Right ventricle myocardium inferior (tissue), 1 donor: ENCODE data around the gene RHOU. TPM values are rescaled to one million over a fixed set of nuclear protein-coding genes. Genes with fewer than 3 reads are reported as not detected.
"Not testable (repeated sequence)": the region's sequence is repeated elsewhere in the genome, so short reads cannot be mapped to it uniquely, and the experiment has no call there.

Experiments used
- ATAC-seq: fragments of 200-7000 bp; cut with Tn5 transposase; one replicate; pipeline ENCODE4 v1.9.1; 2020; ENCODE audit warnings: mild to moderate bottlenecking, moderate library complexity
- DNase-seq: peaks from one replicate; pipeline ENCODE4 v3.0.0; 2021; ENCODE audit errors: missing footprints
- intact Hi-C: fragments of 100-400 bp; cut with DNase I; formaldehyde crosslinking; loops from one replicate; pipeline ENCODE4 v1.11.0; 2022
- long read RNA-seq: library from polyadenylated mRNA; unstranded; transcript quantifications from one replicate; pipeline ENCODE4 v2.0.0, GENCODE V29; 2021
- total RNA-seq: library from RNA; stranded (reverse); fragmentation: NEBNext Ultra II Directional; extraction: Animal tissue kit (Norgen Biotek cat#: 25700); gene quantifications from one replicate; pipeline ENCODE4 v1.2.1, GENCODE V29; 2021
- donor health status: DM: no; HTN: yes; CAD: no; lungs with severe emphysema.

RHOU gene
- 5.4 TPM for total RNA-seq
- long read RNA-seq, full-length matches to known transcripts, result 11 of 12 reads
- long read RNA-seq, partial matches to known transcripts, result 0 of 12 reads
- long read RNA-seq, other reads (novel, unspliced or antisense), result 1 of 12 reads

DNA sequence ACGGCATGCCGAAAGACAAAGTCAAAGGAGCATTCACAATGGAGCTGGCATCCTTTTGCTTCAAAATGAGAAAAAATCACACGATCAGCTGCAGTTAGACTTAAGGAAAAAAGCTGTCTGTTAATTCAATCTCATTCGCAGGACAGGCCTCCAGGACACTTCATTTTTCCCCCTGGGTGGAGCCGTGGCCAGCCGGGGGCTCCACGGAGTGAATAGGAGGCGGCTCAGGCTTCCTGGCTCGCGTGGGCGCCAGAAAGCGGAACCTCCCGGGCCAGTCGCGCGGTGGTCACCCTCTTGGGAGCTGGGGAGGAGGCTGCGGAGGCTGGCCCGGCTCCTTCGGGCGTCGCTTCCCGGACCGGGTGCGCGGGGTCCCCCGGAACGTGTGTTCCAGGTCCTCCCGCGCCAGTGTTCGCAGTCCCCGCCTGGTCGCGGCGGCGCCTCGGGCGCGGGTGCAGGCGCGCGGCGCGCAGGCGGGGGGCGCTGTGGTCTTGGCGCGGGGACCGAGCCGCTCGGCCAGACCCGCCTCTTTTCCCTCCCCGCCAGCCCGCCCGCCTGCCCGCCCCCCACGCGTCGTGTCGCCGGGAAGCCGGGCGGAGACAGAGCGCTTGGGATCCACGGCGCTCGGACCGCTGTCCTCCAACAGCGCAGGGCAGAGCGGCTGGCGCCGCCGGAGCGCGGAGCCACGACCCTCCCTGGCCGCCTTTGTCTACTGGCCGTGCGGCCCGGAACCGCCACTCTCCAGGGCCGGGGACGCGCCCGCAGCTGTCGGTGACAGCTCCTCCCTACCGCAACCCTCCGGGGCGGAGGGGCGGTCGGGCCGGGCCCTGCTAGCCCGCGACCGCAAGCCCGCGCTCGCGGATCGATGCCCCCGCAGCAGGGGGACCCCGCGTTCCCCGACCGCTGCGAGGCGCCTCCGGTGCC is at the start of gene RHOU:
RHOU (plus strand) TSS at position 599 of the 921 bp plus-strand sequence; CDS start at position 863, 264 bp downstream.
- DNase-seq (peak; percentile 92), ATAC-seq (peak; percentile 95)
- intact Hi-C loops, result loop anchor here (1.0 to 5.0 kb wide), 5 partner anchors 47 to 492 kb away; no protein-coding TSS in a partner anchor

DNA sequence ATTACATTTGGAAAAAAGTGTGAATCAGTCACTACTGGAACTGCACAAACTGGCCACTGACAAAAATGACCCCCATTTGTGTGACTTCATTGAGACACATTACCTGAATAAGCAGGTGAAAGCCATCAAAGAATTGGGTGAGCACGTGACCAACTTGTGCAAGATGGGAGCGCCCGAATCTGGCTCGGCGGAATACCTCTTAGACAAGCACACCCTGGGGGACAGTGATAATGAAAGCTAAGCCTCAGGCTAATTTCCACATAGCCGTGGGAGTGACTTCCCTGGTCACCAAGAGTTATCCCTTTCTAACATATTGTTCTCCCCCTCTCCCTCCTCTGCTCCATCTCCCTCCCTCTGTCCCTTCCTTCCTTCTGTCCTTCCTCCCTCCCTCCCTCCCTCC is 47.7 kb upstream of the RHOU start:
- ATAC-seq (no peak), DNase-seq (no peak)
- intact Hi-C loops, result no loop called here

DNA sequence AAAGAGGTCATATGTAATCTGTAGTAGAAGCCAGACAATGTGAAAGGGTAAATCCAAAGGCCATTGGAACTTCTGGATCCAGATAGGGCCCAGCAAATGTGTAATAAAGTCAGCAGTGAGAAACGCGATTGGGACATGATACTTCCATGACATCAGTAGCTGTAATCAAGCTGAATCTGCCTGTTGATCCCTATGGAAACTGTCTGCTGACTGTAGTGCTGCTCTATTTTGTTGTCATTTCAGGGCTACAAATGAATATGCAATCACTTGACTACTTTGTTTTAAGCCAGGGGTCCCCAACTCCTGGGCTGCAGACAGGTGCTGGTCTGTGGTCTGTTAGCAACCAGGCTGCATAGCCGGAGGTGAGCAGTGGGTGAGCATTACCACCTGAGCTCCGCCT is 46.0 kb upstream of the RHOU start:
- ATAC-seq (no peak), DNase-seq (no peak)
- intact Hi-C loops, result no loop called here

DNA sequence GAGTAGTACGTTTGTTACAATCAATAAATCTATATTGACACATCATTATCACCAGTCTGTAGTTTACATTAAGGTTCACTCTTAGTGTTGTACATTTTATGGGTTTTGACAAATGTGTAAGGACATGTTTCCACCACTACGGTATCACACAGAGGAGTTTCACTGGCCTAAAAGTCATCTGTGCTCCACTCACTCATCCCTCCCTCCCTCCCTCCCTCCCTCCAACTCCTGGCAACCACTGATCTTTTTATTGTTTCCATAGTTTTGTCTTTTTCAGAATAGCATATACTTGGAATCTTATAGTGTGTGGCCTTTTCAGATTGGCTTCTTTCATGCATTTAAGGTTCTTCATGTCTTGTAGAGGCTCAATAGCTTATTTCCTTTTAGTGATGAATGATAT is 44.1 kb upstream of the RHOU start:
- intact Hi-C loops, result loop anchor here (10.0 kb wide), 1 partner anchor 564 kb away; no protein-coding TSS in a partner anchor
- no peak for DNase-seq
- ATAC-seq, result no peak

DNA sequence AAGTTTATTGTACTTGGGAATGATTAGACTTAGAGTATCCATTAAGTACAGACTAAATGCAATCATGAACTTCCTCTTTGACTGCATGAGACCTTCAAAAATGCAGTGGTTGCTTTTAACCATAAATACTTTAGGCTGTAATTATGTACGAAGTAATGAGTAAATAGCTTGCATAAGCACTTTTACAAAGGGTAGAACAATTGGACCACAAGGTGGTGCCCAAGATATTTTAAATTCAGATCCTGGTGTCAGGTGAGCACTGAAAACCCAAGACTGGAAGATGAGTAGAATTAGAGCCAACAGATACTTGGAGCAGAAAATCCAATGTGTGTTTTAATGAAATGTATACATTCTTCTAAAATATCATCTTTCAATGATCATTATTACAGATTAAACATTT is 43.4 kb upstream of the RHOU start:
- DNase-seq (no peak), ATAC-seq (no peak)
- intact Hi-C loops, result loop anchor here (2.0 to 10.0 kb wide), 2 partner anchors 535 to 563 kb away; no protein-coding TSS in a partner anchor

DNA sequence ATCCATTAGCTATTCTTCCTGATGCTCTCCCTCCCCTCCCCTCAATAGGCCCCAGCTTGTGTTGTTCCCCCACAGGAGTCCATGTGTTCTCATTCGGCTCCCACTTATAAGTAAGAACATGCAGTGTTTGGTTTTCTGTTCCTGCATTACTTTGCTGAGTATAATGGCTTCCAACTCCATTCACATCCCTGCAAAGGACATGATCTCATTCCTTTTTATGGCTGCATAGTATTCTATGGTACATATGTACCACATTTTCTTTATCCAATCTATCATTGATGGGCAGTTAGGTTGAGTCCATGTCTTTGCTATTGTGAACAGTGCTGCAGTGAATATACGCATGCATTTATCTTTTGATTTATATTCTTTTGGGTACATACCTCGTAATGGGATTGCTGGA is 40.8 kb upstream of the RHOU start:
- intact Hi-C loops, result loop anchor here (10.0 kb wide), 1 partner anchor 560 kb away; no protein-coding TSS in a partner anchor
- not testable (repeated sequence) for DNase-seq, ATAC-seq

DNA sequence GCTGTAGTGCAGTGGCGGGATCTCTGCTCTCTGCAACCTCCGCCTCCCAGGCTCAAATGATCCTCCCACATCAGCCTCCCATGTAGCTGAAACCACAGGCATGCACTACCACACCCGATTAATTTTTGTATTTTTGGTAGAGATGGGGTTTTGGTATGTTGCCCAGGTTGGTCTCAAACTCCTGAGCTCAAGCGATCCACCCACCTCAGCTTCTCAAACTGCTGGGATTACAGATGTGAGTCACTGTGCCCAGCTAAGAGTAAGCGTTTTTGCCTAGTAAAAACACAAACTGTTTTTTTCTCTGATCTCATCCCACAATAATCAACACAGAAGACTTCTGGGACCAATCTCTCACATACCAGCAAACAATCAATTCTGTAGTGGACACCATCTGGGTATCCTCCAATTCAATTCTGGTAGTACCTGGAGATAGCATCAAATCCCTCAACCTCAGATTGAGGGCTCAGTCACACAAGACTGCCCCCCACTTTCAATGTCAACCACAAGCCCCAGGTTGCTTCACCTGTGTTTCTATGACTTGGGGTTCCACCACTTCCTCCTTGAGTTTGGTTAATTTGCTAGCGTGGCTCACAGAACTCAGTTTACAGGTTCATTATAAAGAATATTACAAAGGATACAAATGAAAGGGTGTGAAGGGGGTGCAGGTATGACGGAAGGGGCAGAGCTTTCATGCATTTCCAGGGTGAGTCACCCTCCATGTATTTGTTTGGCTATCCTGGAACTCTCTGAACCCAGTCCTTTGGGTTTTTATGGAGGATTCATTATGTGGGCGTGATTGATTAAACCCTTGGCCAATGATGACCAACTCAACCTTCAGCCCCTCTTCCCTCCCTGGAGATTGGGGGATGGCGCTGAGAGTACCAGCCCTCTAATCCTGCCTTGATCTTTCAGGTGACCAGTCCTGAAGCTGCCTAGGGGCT is 40.0 kb upstream of the RHOU start:
- no peak for DNase-seq

DNA sequence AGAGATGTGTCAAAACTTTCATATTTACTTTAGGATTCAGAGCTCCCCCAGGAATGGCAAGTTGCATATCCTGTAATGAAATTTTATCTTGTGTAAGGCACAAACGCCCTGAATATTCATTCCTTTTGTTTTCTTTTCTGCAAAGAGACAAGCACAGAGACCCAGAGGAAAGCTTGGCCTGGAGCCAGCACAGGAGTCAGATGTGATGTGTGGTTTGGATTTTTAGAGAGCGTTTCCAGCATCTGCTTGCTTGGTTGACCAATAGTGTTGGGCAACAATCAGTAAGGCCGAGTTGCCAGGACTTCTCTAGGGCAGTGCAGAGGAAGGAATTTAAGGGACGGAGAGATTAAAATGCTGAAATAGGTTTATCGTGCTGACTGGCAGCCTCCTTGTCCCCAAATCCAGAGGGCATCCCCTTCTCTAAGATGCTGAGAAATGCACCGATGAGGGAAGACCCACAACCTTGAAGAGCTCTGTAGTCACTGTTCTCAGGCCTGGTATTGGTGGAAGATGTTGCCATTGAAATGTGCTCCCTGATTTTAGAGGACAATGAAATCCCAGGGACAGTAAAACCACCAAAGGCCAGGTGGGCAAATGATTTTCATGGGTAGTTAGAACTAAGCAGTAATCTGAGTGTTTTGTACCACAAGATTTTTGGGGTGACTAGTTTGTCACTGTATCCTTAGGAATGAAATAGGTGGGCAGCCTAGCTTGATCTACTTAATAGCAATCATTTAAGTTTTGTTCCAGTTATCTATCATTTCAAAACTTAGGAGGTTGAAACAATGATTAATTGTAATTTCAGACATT is 37.9 kb upstream of the RHOU start:
- ATAC-seq (peak; percentile 56), DNase-seq (no peak)
- intact Hi-C loops, result loop anchor here (10.0 kb wide), 1 partner anchor 557 kb away; no protein-coding TSS in a partner anchor

More for the DNA sequence above, 40.0 kb upstream of the RHOU start:
- intact Hi-C loops, result loop anchor here (10.0 kb wide), 1 partner anchor 560 kb away; no protein-coding TSS in a partner anchor
- no peak for ATAC-seq

DNA sequence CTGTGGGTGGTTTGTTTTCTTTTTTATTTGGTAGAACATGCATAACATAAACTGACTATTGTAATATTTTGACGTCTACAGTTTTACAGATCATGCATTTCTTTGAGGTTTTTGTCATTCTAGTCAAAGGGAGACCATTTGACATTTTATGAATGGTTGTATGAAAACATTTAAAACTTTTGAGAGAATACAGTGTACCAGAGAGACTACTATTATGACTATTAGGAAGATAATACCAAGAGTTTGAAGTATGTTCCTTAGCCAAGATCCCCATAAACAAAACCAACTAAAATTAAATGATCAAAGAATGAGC is 37.3 kb upstream of the RHOU start:
- DNase-seq, result no peak
- intact Hi-C loops, result loop anchor here (10.0 kb wide), 1 partner anchor 557 kb away; no protein-coding TSS in a partner anchor
- ATAC-seq, result no peak

DNA sequence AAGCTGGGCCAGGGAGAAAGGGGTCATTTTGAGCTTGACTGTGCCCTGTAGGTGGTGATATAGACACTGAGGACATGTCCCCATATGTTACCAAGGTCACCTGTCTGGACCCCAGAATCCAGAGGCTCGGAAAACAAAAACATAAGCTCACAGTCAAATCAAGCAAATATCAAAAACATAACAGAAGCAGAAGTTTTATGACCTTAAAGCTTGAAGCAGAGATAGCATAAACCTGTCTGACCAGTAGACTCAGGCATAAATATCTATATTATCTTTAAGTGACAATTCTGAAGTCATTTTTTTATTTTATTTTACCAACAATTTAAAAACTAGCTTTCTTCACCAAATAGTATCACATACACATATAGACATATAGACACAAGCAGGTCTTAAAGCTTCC is 32.8 kb upstream of the RHOU start:
- no peak for DNase-seq
- intact Hi-C loops, result no loop called here
- no peak for ATAC-seq

DNA sequence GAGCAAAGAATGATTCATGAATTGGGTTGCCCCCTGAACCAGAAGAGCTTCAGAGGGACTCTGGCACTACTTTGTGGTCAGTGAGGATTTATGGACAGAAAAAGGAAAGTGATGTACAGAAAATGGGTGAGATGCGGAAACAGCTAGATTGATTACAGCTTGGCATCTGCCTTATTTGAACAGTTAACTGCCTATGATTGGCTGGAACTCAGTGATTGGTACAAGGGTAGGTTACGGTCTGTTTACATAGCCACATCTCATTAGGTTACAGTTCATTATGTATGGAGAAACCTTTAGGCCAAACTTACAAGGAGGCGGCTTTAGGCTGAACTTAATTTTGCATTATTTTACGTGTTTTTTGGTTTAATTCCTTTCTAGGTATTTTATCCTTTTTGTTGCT is 29.0 kb upstream of the RHOU start:
- DNase-seq, result no peak
- no peak for ATAC-seq
- intact Hi-C loops, result no loop called here

DNA sequence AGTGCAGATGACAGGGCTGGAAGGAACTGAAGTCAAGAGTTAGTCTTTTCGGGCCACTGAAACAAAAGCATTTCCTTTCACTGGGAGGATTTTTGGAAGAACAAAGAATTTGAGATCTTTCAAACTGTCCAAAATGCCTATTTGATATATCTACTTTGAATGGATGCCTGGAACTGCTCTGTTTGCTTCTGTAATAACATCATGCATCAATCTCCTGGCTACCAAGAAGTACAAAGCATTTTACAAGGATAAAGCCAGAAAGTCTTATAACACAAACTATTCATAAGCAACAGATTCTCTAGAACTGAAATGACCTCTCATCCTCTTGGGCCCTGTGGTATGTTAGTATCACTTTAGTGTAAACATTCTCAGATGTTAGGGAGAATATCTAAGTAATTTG is 18.2 kb upstream of the RHOU start:
- intact Hi-C loops, result no loop called here
- ATAC-seq (no peak), DNase-seq (no peak)

DNA sequence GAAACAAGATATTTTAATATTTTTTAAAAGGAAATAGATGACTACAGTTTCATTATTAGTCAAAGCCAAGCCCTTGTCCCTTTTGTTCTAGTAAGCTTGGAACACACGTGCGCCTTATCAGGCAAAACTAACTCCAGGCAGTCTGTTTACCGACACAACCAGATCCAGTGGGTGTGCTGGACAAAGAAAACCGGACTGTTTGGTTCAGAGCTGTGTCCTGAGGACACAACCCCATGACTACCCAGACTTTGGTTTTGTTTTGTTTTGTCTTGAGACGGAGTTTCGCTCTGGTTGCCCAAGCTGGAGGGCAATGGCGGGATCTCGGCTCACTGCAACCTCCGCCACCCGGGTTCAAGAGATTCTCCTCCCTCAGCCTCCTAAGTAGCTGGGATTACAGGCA is 13.9 kb upstream of the RHOU start:
- ATAC-seq (no peak), DNase-seq (no peak)
- intact Hi-C loops, result no loop called here

DNA sequence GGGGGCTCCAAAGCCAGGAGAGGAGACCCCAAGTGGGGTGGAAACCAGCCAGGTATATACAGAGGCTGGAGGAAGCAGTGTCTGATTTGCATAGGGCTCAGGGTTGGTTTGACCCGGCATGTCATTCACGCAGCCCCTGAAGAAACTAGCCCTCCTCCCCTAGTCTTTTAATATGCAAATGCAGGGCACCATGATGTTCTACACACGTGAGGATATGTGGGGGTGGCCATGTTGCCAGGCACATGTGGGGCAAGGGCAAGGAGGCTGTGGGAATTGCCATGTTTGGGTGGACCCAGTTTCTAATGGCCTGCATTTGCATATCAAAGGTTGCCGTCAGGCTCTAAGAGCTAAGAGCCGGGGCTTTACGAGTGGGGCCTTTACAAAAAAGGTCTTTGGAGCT is 12.0 kb upstream of the RHOU start:
- no peak for DNase-seq
- intact Hi-C loops, result no loop called here
- ATAC-seq, result no peak

DNA sequence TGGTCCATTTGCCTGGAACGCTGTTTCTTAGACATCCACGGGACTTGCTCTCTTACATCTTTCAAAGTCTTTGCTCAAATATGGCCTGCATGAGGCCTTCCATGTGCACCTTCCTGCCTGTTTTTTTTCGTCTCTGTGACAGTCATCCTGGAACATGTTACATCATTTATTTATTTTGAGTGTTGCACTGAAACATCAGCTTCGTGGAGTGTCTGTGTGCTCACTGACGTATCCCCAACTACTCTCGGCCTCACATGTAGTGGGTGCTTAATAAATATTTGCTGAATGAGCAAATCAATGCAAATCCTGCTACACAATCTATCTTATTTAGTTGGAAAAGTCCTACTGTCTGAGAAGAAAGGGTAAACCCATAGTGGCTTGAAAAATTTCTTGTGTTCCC is 11.4 kb upstream of the RHOU start:
- ATAC-seq (no peak), DNase-seq (no peak)
- intact Hi-C loops, result no loop called here

DNA sequence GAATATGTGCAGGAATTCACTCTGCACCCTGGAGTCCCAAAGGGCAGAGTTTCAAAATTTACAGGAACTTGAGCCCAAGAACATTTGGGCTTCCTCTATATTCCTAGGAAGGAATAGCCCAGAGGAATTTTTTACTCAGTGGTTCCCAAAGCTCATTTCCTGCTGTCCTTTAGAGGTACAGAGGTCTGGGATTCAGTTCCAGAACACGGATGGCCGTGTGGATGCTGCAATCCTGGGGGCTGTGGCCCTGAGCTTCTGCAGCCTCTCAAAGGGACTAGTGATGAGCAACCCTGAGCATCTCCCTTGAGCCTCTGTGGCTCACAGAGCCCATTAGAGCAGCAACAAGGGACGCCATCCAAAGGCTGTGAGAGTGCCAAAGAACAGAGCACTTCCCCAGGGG is 10.1 kb upstream of the RHOU start:
- ATAC-seq (peak; percentile 51), DNase-seq (no peak)
- intact Hi-C loops, result no loop called here

DNA sequence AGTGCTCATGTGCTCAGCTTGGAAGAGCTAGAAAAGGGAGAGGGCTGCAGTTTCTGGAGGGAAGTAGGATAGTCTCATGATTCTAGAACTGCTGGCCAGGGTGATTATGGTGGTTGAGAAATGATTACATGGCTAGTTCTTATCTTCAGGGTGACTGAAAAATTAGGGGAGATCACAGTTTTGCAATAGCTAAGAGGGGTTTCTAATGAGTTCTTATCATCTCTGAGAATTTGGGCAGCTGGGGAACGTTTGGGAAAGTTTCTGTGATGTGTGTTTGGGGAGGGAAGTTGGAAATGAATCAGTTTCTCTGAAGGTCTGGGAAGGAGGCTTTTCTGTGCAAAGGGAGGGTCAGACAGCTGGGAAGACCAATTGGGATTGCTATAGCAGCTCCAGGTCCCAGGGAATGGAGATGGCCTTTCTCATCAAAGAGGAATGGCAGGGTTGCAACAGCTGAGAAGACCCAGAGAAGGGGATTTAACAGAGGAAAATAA is 7.6 kb upstream of the RHOU start:
- intact Hi-C loops, result no loop called here
- DNase-seq (no peak), ATAC-seq (peak; percentile 66)

DNA sequence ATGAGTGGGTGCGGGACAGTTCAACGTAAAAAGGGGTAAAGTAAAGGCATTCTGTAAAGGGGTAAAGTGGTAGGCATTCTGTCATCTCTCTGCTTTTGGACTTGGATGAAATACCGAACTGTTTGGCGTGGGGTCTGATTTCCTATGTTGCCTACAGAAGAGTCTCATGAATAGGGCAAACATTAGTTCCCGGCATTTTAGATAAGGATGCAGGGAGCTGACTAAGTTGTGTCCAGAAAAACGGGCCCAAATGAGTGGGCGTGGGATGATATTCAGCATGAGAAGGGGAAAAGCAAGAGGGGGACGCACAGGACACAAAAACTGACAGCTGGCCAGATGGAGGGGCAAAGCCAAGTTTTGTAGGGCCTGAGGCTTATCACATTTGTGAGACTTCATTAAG is 2.9 kb upstream of the RHOU start:
- ATAC-seq, result no peak
- DNase-seq, result no peak
- intact Hi-C loops, result no loop called here
